B cell (primary cell): ENCODE data around the gene NCOA1. TPM values are rescaled to one million over a fixed set of nuclear protein-coding genes. Genes with fewer than 3 reads are reported as not detected.

Source experiments
- ATAC-seq: fragments of 200-7000 bp; cut with Tn5 transposase; one replicate; pipeline ENCODE4 v1.10.0; 2021; ENCODE audit warnings: low read depth, mild to moderate bottlenecking, moderate number of reproducible peaks, moderate library complexity
- CTCF ChIA-PET: fragments of 350-600 bp; sonication (Branson Sonifier 250); formaldehyde crosslinking; loops from one replicate; lab custom pipeline; 2021; ENCODE audit warnings: antibody characterized with exemption, inconsistent platforms; lab: Charles Lee
- POLR2A ChIA-PET: fragments of 350-600 bp; sonication (Branson Sonifier 250); formaldehyde crosslinking; loops from one replicate; lab custom pipeline; 2021; ENCODE audit warnings: antibody characterized with exemption; lab: Charles Lee
- DNase-seq: peaks from one replicate; pipeline ENCODE4 v3.0.0; 2013
- H2AFZ ChIP-seq: 2 replicates; pipeline ENCODE4 v1.6.1; 2012; ENCODE audit warnings: mild to moderate bottlenecking, low read depth, low read length; ENCODE audit not compliant: insufficient read depth, poor library complexity, severe bottlenecking
- H3K27ac ChIP-seq, 2 donors: 1 replicate in 1 of 2; 2 replicates in 1 of 2; pipeline ENCODE4 v1.5.1; 2012 to 2013; ENCODE audit warnings: low read length in 2 of 2, mild to moderate bottlenecking in 2 of 2, moderate library complexity in 1 of 2
- H3K27me3 ChIP-seq, 4 experiments: fragments of 200-600 bp in 1 of 4; sonication (generic) in 1 of 4; replicated peaks in 1 of 4; 1 replicate in 2 of 4; 2 replicates in 2 of 4; pipeline versions ENCODE4 v1.6.1 to v1.7.0; 2013 to 2016; ENCODE audit warnings: low read length in 3 of 4, mild to moderate bottlenecking in 2 of 4, mixed read lengths in 1 of 4, moderate library complexity in 1 of 4; ENCODE audit not compliant: insufficient read depth in 4 of 4, control insufficient read depth in 3 of 4; ENCODE audit errors: control extremely low read depth in 1 of 4
- H3K36me3 ChIP-seq, 2 experiments: replicated peaks in 1 of 2; 1 replicate in 1 of 2; 2 replicates in 1 of 2; pipeline versions ENCODE4 v1.6.1 to v1.7.1; 2013; ENCODE audit warnings: low read length in 1 of 2; ENCODE audit not compliant: insufficient read depth in 2 of 2, control insufficient read depth in 1 of 2; ENCODE audit errors: control extremely low read depth in 1 of 2, extremely low read depth in 1 of 2
- H3K4me1 ChIP-seq, 2 donors: fragments of 200-600 bp in 1 of 2; sonication (generic) in 1 of 2; 1 replicate in 1 of 2; 2 replicates in 1 of 2; pipeline versions ENCODE4 v1.5.1 to v1.6.1; 2013 to 2017; ENCODE audit warnings: low read length in 2 of 2; ENCODE audit not compliant: control insufficient read depth in 2 of 2, insufficient read depth in 2 of 2
- H3K4me2 ChIP-seq: replicated peaks from 2 replicates; pipeline ENCODE3; 2012; ENCODE audit warnings: mild to moderate bottlenecking, low read depth, low read length; ENCODE audit not compliant: poor library complexity, severe bottlenecking
- H3K4me3 ChIP-seq, 5 experiments: fragments of 200-600 bp in 1 of 5; sonication (generic) in 1 of 5; 1 replicate in 3 of 5; 2 replicates in 2 of 5; pipeline versions ENCODE4 v1.5.1 to v1.7.0; 2011 to 2016; ENCODE audit warnings: low read length in 4 of 5, mild to moderate bottlenecking in 4 of 5, low read depth in 2 of 5, control low read depth in 1 of 5, moderate library complexity in 1 of 5; ENCODE audit not compliant: insufficient read depth in 1 of 5; ENCODE audit errors: control extremely low read depth in 1 of 5, extremely low read depth in 1 of 5
- H3K79me2 ChIP-seq: fragments of 200-600 bp; sonication (generic); one replicate; pipeline ENCODE4 v1.6.0; 2016; ENCODE audit warnings: low read length; ENCODE audit not compliant: control insufficient read depth, insufficient read depth
- H3K9ac ChIP-seq: fragments of 200-600 bp; sonication (generic); 2 replicates; pipeline ENCODE4 v1.6.1; 2017; ENCODE audit warnings: mild to moderate bottlenecking, low read length, moderate library complexity
- H3K9me3 ChIP-seq, 3 donors: one replicate each; pipeline versions ENCODE4 v1.6.1 to v1.7.1; 2013; ENCODE audit warnings: low read length in 2 of 3; ENCODE audit not compliant: control insufficient read depth in 2 of 3, insufficient read depth in 1 of 3; ENCODE audit errors: control extremely low read depth in 1 of 3
- H4K20me1 ChIP-seq: 2 replicates; pipeline ENCODE4 v1.6.0; 2012; ENCODE audit warnings: mild to moderate bottlenecking, low read length; ENCODE audit not compliant: insufficient read depth, control insufficient read depth, poor library complexity, severe bottlenecking
- H3K27ac Mint-ChIP-seq: one replicate; pipeline ENCODE4 v1.8.0; 2021; ENCODE audit warnings: mixed read lengths
- H3K27me3 Mint-ChIP-seq: one replicate; pipeline ENCODE4 v1.8.0; 2021; ENCODE audit warnings: mixed read lengths
- H3K4me1 Mint-ChIP-seq: one replicate; pipeline ENCODE4 v1.8.0; 2021; ENCODE audit warnings: mixed read lengths
- H3K4me3 Mint-ChIP-seq: one replicate; pipeline ENCODE4 v1.8.0; 2021; ENCODE audit warnings: mixed read lengths
- H3K9me3 Mint-ChIP-seq: one replicate; pipeline ENCODE4 v1.8.0; 2022; ENCODE audit warnings: mixed read lengths; ENCODE audit not compliant: insufficient read depth
- CTCF ChIP-seq: fragments of 200-600 bp; IDR thresholded peaks from one replicate; pipeline ENCODE4 v1.8.0; 2022; ENCODE audit warnings: antibody characterized with exemption, mild to moderate bottlenecking
- EZH2 ChIP-seq: IDR thresholded peaks from 2 replicates; pipeline ENCODE4 v1.6.1; 2012; ENCODE audit warnings: borderline replicate concordance, low read depth, mild to moderate bottlenecking, moderate library complexity, low read length; ENCODE audit not compliant: insufficient read depth, poor library complexity, severe bottlenecking
- WGBS: methylation state at CpG from one replicate; pipeline ENCODE4 v1.1.5; 2013; ENCODE audit warnings: missing lambda C conversion rate; ENCODE audit not compliant: insufficient coverage; 5-methylcytosine and 5-hydroxymethylcytosine counted together
- intact Hi-C: fragments of 100-400 bp; cut with micrococcal nuclease; formaldehyde crosslinking; loops from one replicate; pipeline ENCODE4 v1.10.0; 2022
- polyA plus RNA-seq: library from polyadenylated mRNA; depleted of rRNA; stranded (reverse); fragments of >200 nt; gene quantifications from 2 replicates; pipeline ENCODE4 v1.2.3, GENCODE V29; 2012
- total RNA-seq, 2 donors: library from RNA; stranded (reverse); fragments of 120-200 nt in 1 of 2; gene quantifications; 1 replicate in 1 of 2; 2 replicates in 1 of 2; pipeline versions ENCODE4 v1.2.3 to v1.2.4, GENCODE V29; 2013 to 2022

The NCOA1 gene
- total and polyA plus RNA-seq, 2 donors (not counting 1 experiment from before 2014, with no cell fraction given), result 11.6 to 49.1 TPM

DNA sequence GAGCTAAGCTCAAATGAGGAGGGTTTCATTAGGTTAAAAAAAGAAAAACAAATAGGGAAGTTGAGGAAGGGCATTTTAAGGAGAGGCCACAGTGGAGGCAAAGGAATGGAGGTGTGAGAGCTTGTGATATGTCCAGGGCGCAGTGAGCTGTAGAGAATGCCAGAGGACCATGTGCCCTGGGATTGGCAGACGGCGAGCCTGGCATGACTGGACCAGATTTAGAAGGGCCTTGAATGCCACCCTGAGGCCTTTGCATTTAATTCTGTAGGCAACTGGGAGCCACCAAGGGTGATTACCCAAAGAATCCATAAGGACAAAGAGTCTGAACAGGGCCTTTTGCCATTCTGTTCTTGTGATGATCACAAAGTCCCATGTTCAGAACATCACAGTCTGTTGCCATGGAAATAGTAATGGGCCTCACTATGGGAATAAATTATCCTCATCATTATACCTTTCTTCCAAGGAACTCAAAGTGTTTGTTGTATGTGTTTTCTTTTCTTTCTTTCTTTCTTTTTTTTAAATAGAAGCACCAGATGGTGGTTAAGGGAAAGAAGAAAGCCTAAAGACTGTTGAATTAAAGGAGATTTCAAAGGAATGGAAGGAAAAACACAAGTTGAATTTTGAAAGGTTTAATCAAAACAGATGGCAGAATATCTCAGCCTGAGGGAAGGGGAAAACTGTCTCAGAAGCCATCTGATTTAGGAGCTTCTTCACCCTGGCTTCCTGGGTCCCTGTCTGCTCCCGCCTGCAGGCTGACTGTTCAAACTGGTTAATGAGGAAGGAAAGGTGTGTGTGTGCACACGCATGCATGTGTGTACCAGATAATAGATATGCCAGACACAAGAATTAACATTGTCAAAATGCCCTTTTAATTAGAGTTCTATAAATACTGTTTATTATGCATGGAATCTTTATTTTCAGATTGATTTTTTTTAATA lies 31.6 kb upstream of the NCOA1 start:
- Histone ChIP-seq H3K9me3 (no peaks in the 10 kb centered on the region), H3K4me1 (no peaks in the 10 kb centered on the region), H3K27me3 (no peaks in the 10 kb centered on the region), H3K4me3 (no peak overlapping the region), H3K79me2 (no peaks in the 10 kb centered on the region), H2AFZ (no peak overlapping the region), H4K20me1 (no peaks in the 10 kb centered on the region), H3K9ac (no peak overlapping the region), H3K27ac (no peak overlapping the region), H3K36me3 (no peaks in the 10 kb centered on the region), H3K4me2 (no peak overlapping the region)
- peaks cover 11% of the 10 kb centered on the region for H3K27me3 Mint-ChIP-seq
- 95% methylated on average over 3 of the region's 5 CpGs for WGBS
- ChIA-PET CTCF (no interaction called here), POLR2A (no interaction called here)
- no peaks in the 10 kb centered on the region for H3K4me1 Mint-ChIP-seq
- DNase-seq (no peak), ATAC-seq (no peak)
- no peak for TF ChIP-seq EZH2
- TF ChIP-seq CTCF, result no peak
- no peak overlapping the region for H3K27ac Mint-ChIP-seq
- no peaks in the 10 kb centered on the region for H3K9me3 Mint-ChIP-seq
- intact Hi-C loops, result no loop called here
- H3K4me3 Mint-ChIP-seq, result no peak overlapping the region

DNA sequence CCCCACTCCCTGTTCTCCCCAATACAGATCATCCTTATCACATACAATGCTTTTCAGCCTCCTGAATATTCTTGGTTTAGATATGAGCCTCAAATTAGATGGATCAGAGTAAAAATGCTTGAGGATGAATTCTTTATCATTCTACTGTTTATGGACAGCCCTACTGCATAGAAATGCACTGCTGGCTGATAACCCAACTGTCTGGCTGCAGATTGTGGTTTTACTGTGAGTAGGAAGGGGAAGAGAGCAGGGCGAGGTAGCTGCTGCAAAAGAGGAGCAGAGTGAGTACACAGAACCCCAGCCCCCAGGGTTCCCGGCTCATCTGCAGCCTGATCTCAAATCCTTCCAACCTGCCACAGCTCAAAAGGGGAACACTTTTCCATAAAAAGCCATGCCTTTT lies 29.4 kb upstream of the NCOA1 start:
- no peak for ATAC-seq
- WGBS, result 8% methylated on average over 1 of the region's 2 CpGs
- Mint-ChIP-seq H3K27ac (no peak overlapping the region), H3K9me3 (no peaks in the 10 kb centered on the region), H3K4me1 (no peaks in the 10 kb centered on the region), H3K27me3 (peaks cover 11% of the 10 kb centered on the region), H3K4me3 (no peak overlapping the region)
- Histone ChIP-seq H2AFZ (no peak overlapping the region), H3K4me1 (no peaks in the 10 kb centered on the region), H3K4me2 (no peak overlapping the region), H3K36me3 (no peaks in the 10 kb centered on the region), H3K4me3 (no peak overlapping the region), H3K27me3 (no peaks in the 10 kb centered on the region), H3K9ac (no peak overlapping the region), H4K20me1 (no peaks in the 10 kb centered on the region), H3K79me2 (no peaks in the 10 kb centered on the region), H3K27ac (no peak overlapping the region), H3K9me3 (no peaks in the 10 kb centered on the region)
- CTCF ChIA-PET, result no interaction called here
- intact Hi-C loops, result no loop called here
- TF ChIP-seq EZH2 (no peak), CTCF (no peak)
- POLR2A ChIA-PET, result no interaction called here
- no peak for DNase-seq
